DMS 273 (cell line): Measurements from ENCODE around the gene DHRS7B.

Source experiments
- DNase-seq: peaks from one replicate; lab custom pipeline; 2025; ENCODE audit not compliant: unreplicated experiment; lab: John Stamatoyannopoulos, UW

Gene DHRS7B

DNA sequence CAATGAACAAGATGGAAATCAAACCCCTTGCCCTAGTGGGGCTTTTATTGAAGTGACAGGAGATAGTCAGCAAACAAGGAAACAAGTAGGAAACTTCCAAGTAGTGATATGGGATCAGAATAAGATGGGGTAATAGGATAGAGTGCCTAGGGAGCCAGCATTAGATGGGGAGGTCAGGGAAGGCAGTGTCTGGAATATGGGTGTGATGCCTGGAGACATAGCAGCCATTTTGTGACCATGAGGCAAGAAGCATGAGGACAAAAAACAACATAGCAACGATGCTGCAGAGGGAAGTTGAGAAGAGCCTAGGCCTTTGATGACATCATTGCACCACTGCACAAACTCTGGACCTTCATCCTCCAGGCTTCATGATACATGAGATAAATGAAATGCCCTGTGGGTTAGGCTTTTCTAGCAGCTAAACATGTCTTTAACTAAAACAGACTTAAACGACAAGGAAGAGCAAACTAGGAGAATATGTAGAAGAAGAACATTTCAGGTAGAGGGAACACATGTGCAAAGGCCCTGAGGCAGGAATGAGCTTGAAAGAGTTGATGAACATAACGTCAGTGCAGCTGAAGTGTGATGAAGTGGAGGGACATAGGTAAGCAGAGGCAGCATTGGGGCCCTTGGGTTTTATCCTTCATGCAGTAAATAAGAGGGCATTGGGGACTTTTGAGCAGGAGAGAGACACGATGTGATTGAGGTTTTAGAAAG, 105.4 kb downstream of the DHRS7B start:
- no peak for DNase-seq

DNA sequence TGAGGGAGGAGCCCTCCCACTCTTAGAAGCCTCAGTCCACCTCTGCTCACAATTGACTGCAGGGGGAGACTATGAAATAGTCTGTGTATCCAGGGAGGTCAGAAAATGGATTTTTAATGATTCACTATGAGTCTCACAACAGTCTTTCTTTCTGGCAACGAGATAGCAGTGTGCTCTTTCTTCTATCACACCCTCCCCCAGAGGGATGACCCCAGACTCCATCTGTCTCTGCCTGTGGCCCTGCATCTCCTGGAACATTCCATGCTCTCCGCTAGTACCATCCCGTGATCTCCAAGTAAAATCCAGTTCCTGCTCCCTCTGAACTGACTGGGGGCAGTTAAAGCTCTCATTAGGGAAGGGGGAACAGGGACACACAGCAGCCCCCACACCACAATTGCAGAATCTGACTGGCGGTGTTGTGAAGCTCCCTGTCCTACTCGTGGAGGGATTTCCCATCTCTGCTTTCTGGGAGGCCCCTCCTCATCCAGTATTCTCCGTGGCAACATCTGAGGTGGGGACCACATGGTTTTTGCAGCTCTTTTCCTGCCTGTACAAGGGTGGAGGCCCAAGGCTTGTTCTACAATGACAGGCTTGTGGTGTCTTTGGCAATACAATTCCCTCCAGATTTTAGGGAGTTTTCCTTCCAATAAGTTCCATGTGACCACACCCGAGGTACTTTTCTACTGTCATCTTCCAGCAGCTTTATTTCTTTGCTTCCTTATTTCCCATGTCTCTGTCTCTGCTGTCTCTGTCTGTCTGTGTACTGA, 107.0 kb downstream of the DHRS7B start:
- no peak for DNase-seq

DNA sequence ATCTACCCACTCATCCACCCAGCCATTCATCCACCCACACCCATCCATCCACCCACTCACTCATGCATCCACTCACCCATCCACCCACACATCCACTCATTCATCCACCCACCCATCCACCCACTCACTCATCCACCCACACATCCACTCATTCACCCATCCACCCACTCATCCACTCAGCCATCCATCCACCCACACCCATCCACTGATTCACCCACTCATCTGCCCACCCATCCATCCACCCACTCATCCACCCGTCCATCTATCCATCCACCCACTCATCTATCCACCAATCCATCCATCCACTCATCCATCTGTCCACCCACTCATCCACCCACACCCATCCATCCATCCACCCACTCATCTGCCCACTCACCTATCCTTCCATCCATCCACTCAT, 109.2 kb downstream of the DHRS7B start:
- DNase-seq: no peak

DNA sequence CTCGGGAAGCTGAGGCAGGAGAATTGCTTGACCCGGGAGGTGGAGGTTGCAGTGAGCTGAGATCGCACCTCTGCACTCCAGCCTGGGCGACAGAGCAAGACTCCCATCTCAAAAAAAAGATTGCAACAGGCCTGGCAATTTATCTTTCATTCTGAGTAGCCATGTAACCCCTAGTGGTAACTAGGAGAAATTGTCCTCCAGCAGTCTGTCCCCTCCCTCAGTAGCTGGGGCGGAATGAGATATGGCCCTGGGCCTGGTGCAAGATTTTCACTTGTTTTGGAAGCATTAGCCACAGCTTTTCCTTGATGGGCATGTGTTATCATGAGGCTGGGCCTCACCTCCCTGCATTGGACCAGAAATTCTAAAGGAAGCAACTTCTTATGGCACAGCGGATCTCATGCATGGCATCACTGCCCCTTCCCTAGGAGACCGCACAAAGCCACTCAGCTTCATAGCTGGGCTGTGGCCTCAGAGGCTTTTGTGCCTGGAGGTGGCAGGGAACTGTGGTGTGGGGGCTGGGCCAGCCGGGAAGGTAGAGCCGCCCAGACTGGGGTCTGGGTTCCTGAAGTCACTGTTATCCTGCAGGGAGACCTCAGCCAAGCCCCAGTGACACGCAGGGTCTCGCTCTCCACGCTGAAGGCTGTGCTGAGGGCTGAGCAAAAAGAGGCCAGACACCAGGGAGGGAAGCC, 113.1 kb downstream of the DHRS7B start:
- peak; percentile 36 for DNase-seq

DNA sequence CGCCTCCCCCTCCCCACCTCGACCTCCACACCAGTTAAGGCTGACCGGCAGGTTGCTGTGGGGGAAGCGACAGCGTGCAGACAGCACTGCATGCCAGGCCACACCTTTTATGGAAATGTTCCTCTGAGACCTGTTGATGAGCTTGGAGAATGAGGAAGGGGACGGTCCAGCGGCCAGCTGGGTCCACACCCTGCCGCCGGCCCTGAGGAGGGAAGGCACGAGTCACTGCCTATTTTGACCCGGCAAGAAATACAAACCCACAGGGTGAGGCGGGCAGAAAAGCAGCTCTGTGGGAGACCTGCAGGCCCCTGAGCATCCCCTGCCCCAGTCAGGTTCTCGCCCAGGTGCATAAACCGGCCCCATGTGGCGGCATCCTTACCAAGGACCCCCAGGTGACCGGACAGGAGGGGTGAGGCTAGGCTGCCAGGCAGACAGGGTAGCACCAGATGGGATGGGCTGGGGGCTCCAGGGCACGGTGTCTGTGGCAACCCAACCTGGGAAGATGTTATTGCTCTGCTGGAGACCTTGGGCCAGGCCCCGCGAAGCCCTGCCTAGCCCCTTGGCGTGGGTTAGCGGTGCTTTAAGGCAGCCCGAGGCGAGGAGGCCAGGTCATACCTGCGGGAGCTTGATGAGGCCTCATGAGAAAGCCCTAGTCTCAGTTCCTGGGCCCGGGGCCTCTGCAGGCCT, 113.7 kb downstream of the DHRS7B start:
- no peak for DNase-seq
